ENCODE measurements around the gene SLC9A8.

Gene SLC9A8

DNA sequence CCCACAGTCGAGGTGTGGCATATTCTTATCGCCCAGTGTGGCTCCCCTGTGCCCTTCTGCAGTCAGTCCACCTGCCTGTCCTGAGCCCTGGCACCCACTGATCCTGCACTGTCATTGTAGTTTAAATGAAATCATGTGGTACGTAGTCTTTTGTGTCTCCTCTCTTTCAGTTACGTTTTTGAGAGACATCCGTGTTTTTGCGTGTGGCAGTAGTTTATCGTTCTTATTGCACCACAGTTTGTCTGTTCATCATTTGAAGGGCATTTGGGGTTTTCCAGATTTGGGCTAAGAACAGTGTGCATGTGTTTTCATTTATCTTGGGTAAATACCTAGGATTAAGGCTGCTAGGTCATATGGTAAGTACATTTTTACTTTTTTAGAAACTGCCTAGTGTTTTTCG lies 53.4 kb downstream of the SLC9A8 start:
- no peak for TF ChIP-seq JUND (IDR thresholded peaks at IDR 0.05; ENCODE audit: low read depth)
- DNase-seq (ENCODE audit: low read depth in 1 of 2, low spot score in 1 of 2): no peak
- in situ Hi-C loops (cut with HindIII; ENCODE audit: low pct_unique_long_range_greater_than_20kb, low sequenced_read_pairs): no loop called here

DNA sequence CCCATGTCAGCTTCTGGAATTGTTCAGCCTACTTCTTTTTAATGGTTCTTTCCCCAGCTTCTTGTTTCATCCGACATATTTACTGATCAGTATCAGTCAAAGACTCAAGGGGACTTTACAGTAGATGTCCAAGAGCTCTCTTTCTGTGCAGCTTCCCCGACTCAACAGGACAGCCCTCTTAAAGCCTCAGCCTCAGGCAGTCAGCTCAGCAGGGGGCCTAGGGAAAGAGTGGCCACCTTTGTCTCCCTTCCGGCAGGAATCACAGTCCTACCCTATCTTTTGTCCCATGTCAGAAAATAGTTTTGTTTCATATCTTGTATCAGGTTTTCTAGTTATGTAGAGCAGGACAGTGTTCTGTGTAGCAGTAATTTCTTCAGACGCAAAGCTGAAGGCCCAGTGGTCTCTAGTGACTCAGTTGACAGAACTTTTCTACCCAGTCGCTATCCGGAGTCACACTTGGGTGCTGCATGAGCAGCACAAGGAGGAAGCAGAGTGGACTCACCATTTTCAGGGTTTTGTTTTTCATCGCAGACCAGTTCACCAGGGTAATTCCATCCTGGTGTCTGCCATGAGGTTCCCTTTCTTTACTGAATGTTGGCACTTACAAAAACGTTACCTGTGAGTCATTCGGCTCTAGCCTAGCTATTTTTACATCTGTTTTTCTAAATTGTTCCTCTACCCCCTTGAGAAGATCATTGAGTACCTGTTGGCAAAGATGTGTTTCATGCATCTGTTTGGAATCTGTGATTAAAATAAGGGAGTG lies 55.0 kb downstream of the SLC9A8 start:
- TF ChIP-seq JUND (IDR thresholded peaks at IDR 0.05; ENCODE audit: low read depth): no peak
- in situ Hi-C loops (cut with HindIII; ENCODE audit: low pct_unique_long_range_greater_than_20kb, low sequenced_read_pairs): no loop called here
- DNase-seq (ENCODE audit: low read depth in 1 of 2, low spot score in 1 of 2): no peak

DNA sequence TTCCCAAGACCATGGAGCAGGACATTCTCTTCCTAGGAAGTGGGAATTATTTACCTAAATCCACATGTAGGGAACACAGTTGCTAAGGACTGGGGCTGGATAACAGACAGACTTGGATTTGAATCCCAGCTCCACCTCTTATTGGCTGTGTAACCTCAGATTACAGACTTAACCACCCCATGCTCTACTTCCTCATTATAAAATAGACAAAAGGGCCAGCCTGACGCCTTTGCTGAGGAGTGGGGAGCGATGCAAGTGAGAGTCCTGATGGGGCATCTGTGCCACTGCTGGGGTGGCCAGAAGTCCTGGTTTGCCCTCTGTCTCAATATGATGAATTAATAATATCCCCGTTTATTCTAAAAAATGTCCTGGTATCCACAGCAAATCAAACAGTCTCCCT lies 55.9 kb downstream of the SLC9A8 start:
- DNase-seq (ENCODE audit: low read depth in 1 of 2, low spot score in 1 of 2): no peak
- in situ Hi-C loops (cut with HindIII; ENCODE audit: low pct_unique_long_range_greater_than_20kb, low sequenced_read_pairs): no loop called here
- TF ChIP-seq JUND (IDR thresholded peaks at IDR 0.05; ENCODE audit: low read depth): no peak

DNA sequence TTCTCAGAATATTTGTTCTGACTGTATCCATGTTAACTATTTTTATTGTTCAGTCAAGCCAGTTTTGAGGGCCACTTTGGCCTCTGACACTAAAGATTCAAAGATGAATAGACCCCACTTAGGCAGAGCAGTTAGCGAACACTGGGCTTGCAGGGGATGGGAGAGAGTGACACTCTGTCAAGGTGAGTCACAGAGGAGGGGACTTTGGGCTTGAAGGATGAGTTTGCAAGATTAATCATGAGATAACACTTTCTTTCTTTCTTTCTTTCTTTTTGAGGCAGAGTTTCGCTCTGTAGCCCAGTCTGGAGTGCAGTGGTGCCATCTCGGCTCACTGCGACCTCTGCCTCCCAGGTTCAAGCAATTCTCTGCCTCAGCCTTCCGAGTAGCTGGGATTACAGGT lies 56.3 kb downstream of the SLC9A8 start:
- no peak for DNase-seq (ENCODE audit: low read depth in 1 of 2, low spot score in 1 of 2)
- TF ChIP-seq JUND (IDR thresholded peaks at IDR 0.05; ENCODE audit: low read depth): no peak
- in situ Hi-C loops (cut with HindIII; ENCODE audit: low pct_unique_long_range_greater_than_20kb, low sequenced_read_pairs): no loop called here

DNA sequence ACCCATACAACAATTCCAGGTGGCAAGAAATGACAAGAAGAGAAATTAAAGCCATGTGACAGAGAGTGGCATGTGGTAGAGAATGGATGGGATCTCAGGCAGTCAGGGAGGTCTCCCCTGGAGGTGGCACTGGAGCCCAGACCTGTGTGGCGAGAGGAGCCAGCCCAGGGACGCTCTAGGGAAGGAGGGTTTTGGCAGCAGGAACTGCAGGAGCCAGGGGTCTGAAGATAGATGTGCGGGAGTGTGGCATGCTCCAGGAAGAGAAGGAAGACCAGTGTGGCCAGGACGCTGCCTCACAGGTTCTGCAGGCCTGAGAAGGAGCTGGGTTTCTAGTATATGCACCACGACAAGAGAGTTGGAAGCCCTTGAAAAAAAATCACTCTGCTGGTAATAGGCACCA lies 57.6 kb downstream of the SLC9A8 start:
- DNase-seq (ENCODE audit: low read depth in 1 of 2, low spot score in 1 of 2): no peak
- no peak for TF ChIP-seq JUND (IDR thresholded peaks at IDR 0.05; ENCODE audit: low read depth)
- in situ Hi-C loops (cut with HindIII; ENCODE audit: low pct_unique_long_range_greater_than_20kb, low sequenced_read_pairs): no loop called here

DNA sequence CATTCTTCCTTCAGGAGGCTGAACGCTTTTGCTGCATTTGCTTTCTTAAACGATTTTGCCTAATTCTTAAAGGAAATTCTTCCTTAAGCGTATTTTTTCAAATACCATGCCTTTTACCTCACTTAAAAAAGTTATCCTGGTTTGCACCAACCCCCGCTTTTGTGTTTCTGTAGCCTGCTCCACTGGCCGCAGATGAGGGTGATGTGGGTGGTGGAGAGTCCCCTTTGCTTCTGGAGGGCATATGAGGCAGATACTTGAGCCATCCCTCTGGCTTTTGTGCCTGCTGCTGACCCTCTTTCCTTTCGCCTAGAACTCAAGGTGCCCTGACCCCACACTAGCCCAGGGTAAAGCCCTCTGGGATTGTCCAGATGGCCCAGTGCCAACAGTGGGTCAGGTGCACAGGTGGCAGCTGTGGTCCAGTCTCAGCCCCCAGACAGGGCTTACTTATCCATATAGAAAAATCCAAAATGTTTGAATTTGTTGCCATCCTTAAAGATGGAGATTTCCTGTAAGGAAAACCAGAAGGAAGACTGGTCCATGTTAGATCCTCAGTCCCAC lies 58.8 kb downstream of the SLC9A8 start:
- no peak for DNase-seq (ENCODE audit: low read depth in 1 of 2, low spot score in 1 of 2)
- no peak for TF ChIP-seq JUND (IDR thresholded peaks at IDR 0.05; ENCODE audit: low read depth)
- in situ Hi-C loops (cut with HindIII; ENCODE audit: low pct_unique_long_range_greater_than_20kb, low sequenced_read_pairs): no loop called here

DNA sequence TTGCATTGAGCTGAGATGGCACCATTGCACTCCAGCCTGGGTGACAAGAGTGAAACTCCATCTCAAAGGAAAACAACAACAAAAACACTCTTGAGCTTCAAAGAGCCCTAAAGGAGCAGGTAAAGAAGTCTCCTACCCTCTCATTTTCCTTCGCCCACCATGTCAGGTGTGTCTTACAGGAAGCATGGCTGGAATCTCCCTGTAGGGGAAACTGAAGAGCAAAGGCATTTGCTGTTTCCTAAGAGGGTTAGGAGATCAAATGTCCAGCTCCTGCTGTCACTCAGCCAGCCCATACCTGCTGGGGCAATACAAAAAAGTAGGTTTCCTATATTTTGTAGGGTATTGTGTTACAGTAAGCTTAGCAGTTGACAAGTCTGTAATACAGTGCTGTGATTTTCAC lies 59.4 kb downstream of the SLC9A8 start:
- no peak for TF ChIP-seq JUND (IDR thresholded peaks at IDR 0.05; ENCODE audit: low read depth)
- in situ Hi-C loops (cut with HindIII; ENCODE audit: low pct_unique_long_range_greater_than_20kb, low sequenced_read_pairs): no loop called here
- DNase-seq (ENCODE audit: low read depth in 1 of 2, low spot score in 1 of 2): no peak

DNA sequence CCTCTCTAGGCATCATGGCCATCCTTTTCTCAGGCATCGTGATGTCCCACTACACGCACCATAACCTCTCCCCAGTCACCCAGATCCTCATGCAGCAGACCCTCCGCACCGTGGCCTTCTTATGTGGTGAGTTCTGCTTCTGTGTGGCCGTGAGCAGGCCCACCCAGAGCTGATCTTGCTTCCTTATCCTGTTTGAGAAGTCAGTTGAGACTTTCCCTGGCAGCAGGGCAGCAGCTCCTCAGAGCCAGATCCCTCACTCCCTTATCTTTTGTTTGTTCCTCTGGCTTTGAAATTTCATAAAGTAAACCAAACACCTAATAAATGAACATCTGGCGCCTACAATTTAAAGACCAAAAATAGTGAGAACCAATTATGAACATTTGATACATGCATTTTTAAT lies 62.1 kb downstream of the SLC9A8 start:
- no peak for DNase-seq (ENCODE audit: low read depth in 1 of 2, low spot score in 1 of 2)
- in situ Hi-C loops (cut with HindIII; ENCODE audit: low pct_unique_long_range_greater_than_20kb, low sequenced_read_pairs): no loop called here
- no peak for TF ChIP-seq JUND (IDR thresholded peaks at IDR 0.05; ENCODE audit: low read depth)

DNA sequence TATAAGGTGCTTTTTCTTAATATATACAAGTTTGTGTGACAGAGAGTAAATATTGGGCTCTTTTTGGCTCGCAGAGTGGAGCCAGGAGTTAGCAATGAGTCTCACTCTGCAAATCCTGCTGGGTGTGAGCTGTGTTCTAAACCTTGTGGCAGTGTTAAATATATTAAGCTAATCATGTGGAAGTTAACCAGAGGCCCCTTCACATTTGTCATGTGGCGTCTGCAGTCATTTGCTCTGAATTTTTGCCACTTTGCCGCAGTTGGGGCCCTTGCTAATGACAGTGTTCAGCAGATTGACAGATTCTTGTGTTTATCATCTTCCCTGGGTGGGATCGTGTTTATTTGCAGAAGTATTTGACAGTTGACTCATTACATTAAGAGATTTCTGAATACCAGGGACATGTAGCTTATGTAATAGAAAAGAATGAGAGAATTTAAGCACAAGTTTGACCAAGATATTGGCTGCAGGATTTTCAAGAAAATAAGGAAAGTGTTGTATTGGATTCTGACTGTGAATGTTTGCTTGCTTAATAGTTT lies 64.8 kb downstream of the SLC9A8 start:
- in situ Hi-C loops (cut with HindIII; ENCODE audit: low pct_unique_long_range_greater_than_20kb, low sequenced_read_pairs): no loop called here
- DNase-seq (ENCODE audit: low read depth in 1 of 2, low spot score in 1 of 2): no peak
- no peak for TF ChIP-seq JUND (IDR thresholded peaks at IDR 0.05; ENCODE audit: low read depth)

DNA sequence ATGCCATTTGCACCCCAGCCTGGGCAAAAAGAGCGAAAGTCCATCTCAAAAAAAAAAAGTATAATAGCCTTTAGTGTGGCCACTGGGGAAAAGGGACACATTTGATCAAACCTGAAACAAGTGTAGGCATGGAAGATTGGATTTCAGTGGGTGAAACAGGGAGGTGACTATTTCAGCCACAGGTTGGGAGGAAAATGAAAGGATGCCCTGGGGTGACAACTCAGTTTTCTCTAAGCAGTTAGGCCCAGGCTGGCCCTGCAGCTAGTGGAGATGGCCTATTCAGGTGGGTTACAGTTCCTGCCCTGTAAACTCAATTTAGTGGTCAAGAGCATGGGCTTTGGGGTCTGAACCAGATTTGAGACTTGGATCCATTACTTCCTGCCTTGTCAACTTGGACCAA lies 66.3 kb downstream of the SLC9A8 start:
- in situ Hi-C loops (cut with HindIII; ENCODE audit: low pct_unique_long_range_greater_than_20kb, low sequenced_read_pairs): no loop called here
- no peak for TF ChIP-seq JUND (IDR thresholded peaks at IDR 0.05; ENCODE audit: low read depth)
- no peak for DNase-seq (ENCODE audit: low read depth in 1 of 2, low spot score in 1 of 2)

DNA sequence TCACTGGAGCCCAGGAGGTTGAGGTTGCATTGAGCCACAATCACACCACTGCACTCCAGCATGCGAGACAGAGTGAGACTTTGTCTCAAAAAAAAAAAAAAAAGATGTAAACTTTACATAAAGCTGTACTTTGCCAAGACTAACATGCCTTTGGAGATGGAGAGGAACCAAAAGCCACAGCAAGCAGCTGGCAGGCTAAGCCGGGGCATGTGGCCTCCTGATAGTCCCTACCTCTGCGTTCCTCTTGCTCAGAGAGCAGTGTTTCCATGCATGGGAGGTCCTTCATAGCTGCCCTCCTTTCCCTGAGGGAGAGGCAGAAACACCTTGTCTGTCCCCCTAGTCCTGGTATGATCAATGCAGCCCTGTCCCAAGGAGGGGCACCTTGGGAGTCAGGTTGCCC lies 67.5 kb downstream of the SLC9A8 start:
- no peak for DNase-seq (ENCODE audit: low read depth in 1 of 2, low spot score in 1 of 2)
- TF ChIP-seq JUND (IDR thresholded peaks at IDR 0.05; ENCODE audit: low read depth): no peak
- in situ Hi-C loops (cut with HindIII; ENCODE audit: low pct_unique_long_range_greater_than_20kb, low sequenced_read_pairs): no loop called here

DNA sequence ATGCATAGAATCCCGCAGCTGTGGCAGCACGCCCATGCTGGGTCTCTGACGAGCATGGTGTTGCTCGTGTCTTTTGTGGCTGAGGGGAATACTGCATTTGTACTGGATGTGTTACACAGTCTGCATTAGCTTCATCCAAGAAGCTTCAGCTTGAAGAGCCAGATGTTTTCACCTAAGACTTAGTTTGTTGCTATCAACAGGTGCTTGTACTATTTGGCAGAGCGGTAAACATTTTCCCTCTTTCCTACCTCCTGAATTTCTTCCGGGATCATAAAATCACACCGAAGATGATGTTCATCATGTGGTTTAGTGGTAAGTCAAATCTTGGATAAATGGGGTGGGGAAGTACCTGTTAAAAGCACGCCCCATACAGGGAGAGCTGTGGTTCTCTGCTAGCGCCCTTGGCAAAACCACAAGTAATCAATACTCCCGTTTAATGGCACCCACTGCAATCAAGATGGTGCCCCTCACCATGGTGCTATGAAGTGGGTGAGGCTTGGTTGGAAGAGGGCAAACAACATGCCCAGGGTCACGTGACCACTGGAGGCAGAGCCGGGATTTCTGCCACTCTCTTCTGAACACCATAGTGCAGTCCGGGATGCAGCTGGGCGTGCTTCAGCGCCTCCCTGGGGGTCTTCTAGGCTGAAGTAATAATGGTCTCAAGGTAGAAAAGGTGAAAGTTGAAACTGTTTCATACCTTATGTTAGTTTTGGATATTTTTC lies 68.3 kb downstream of the SLC9A8 start:
- in situ Hi-C loops (cut with HindIII; ENCODE audit: low pct_unique_long_range_greater_than_20kb, low sequenced_read_pairs): no loop called here
- TF ChIP-seq JUND (IDR thresholded peaks at IDR 0.05; ENCODE audit: low read depth): no peak
- DNase-seq (ENCODE audit: low read depth in 1 of 2, low spot score in 1 of 2): no peak
